ENCODE measurements around the gene NACA2.

NACA2 gene

GRCh38 chr17:61543786-61544415 is 47.1 kb downstream of the NACA2 start:
- no peak for DNase-seq

DNA sequence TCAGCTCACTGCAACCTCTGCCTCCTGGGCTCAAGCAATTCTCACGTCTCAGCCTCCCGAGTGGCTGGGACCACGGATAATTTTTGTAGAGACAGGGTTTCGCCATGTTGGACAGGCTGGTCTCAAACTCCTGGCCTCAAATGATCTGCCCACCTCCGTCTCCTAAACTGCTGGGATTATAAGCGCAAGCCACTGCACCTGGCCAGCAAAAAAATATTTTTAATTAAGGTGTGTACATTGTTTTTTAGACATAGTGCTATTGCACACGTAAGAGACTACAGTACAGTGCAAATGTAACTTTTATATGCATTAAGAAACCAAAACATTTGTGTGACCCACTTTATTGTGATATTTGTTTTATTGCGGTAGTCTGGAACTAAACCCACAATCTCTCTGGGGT is 49.0 kb downstream of the NACA2 start:
- no peak for DNase-seq

GRCh38 chr17:61540874-61541273 is 50.1 kb downstream of the NACA2 start:
- DNase-seq = no peak

All from NCI-H69 (cell line).